Tibial nerve (tissue), 3 donors: ENCODE measurements around the gene EPHA10.

Experiments
- POLR2A ChIP-seq, 2 donors: fragments of 450-650 bp; IDR thresholded peaks; one replicate each; pipeline ENCODE4 v1.6.1; 2017; ENCODE audit warnings: antibody characterized with exemption in 2 of 2, mild to moderate bottlenecking in 2 of 2, moderate library complexity in 2 of 2
- TF ChIP-seq, protein P1 (sequence below), 5 experiments: fragments of 200-600 bp in 3 of 5; fragments of 450-650 bp in 2 of 5; sonication (generic) in 3 of 5; IDR thresholded peaks; one replicate each; pipeline ENCODE4 v1.5.1; 2016 to 2019; ENCODE audit warnings: antibody characterized with exemption in 5 of 5, mild to moderate bottlenecking in 3 of 5, moderate library complexity in 2 of 5

GRCh38 chr1:37752583-37753471, 12.1 kb downstream of the EPHA10 start:
- no peak for TF ChIP-seq POLR2A (IDR thresholded peaks at IDR 0.05)
- TF ChIP-seq, protein P1, sequence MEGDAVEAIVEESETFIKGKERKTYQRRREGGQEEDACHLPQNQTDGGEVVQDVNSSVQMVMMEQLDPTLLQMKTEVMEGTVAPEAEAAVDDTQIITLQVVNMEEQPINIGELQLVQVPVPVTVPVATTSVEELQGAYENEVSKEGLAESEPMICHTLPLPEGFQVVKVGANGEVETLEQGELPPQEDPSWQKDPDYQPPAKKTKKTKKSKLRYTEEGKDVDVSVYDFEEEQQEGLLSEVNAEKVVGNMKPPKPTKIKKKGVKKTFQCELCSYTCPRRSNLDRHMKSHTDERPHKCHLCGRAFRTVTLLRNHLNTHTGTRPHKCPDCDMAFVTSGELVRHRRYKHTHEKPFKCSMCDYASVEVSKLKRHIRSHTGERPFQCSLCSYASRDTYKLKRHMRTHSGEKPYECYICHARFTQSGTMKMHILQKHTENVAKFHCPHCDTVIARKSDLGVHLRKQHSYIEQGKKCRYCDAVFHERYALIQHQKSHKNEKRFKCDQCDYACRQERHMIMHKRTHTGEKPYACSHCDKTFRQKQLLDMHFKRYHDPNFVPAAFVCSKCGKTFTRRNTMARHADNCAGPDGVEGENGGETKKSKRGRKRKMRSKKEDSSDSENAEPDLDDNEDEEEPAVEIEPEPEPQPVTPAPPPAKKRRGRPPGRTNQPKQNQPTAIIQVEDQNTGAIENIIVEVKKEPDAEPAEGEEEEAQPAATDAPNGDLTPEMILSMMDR (IDR thresholded peaks at IDR 0.05) = no peak
